Esophagus muscularis mucosa (tissue), 4 donors: ENCODE results near the gene COL2A1. TPM values are rescaled to one million over a fixed set of nuclear protein-coding genes. Genes with fewer than 3 reads are reported as not detected.
"Not testable (repeated sequence)": the region's sequence is repeated elsewhere in the genome, so short reads cannot be mapped to it uniquely, and the experiment has no call there.

ENCODE experiments used
- DNase-seq: peaks from one replicate; pipeline ENCODE4 v3.0.0-alpha.2; 2017; ENCODE audit errors: extremely low spot score
- H3K27ac ChIP-seq, 4 donors: fragments of 200-600 bp; sonication (generic); replicated peaks in 1 of 4; 1 replicate in 3 of 4; 2 replicates in 1 of 4; pipeline ENCODE4 v1.5.1; 2016 to 2019; ENCODE audit warnings: mild to moderate bottlenecking in 1 of 4
- H3K27me3 ChIP-seq, 4 donors: fragments of 200-600 bp; sonication (generic); one replicate each; pipeline versions ENCODE4 v1.5.1 to v1.6.0; 2016 to 2019
- H3K36me3 ChIP-seq, 4 donors: fragments of 200-600 bp; sonication (generic); one replicate each; pipeline ENCODE4 v1.5.1; 2016 to 2019
- H3K4me1 ChIP-seq, 4 donors: fragments of 200-600 bp; sonication (generic); one replicate each; pipeline ENCODE4 v1.5.1; 2016 to 2019
- H3K4me3 ChIP-seq, 4 donors: fragments of 200-600 bp; sonication (generic); 1 replicate in 2 of 4; 2 replicates in 2 of 4; pipeline ENCODE4 v1.5.1; 2016 to 2019; ENCODE audit warnings: mild to moderate bottlenecking in 4 of 4, moderate library complexity in 1 of 4
- H3K9me3 ChIP-seq, 4 donors: fragments of 200-600 bp; sonication (generic); 1 replicate in 3 of 4; 2 replicates in 1 of 4; pipeline ENCODE4 v1.5.1; 2016 to 2019
- CTCF ChIP-seq, 3 experiments: fragments of 200-600 bp in 2 of 3; fragments of 450-650 bp in 1 of 3; sonication (generic) in 2 of 3; IDR thresholded peaks; one replicate each; pipeline ENCODE4 v1.5.1; 2017 to 2019; ENCODE audit warnings: antibody characterized with exemption in 3 of 3, mild to moderate bottlenecking in 2 of 3, moderate library complexity in 1 of 3
- EP300 ChIP-seq: sonication (generic); formaldehyde crosslinking; IDR thresholded peaks from one replicate; pipeline ENCODE4 v1.6.1; 2017; ENCODE audit warnings: antibody characterized with exemption
- POLR2A ChIP-seq: fragments of 450-650 bp; IDR thresholded peaks from one replicate; pipeline ENCODE4 v1.6.1; 2017; ENCODE audit warnings: antibody characterized with exemption, moderate library complexity, mild to moderate bottlenecking, low read depth
- POLR2AphosphoS5 ChIP-seq, 2 donors: sonication (generic); formaldehyde crosslinking; IDR thresholded peaks; one replicate each; pipeline ENCODE4 v1.6.1; 2017; ENCODE audit warnings: antibody characterized with exemption in 2 of 2
- WGBS: methylation state at CpG from one replicate; pipeline ENCODE4 v1.1.5; 2018; 5-methylcytosine and 5-hydroxymethylcytosine counted together
- intact Hi-C: fragments of 100-400 bp; cut with DNase I; formaldehyde crosslinking; loops from one replicate; pipeline ENCODE4 v1.15.1; 2023
- total RNA-seq, 4 donors: library from RNA; depleted of rRNA; stranded (reverse); fragments of >200 nt; gene quantifications; one replicate each; pipeline versions ENCODE4 v1.1.0 to v1.2.1, GENCODE V29; 2016

The COL2A1 gene
- total RNA-seq, 4 donors from 2014 or later: not detected

- Histone ChIP-seq H3K4me1 (peaks cover 18 to 23% (median 21%) of the 10 kb centered on the region in 4 donors), H3K36me3 (peaks cover 0 to 17% (median 9%) of the 10 kb centered on the region in 4 donors), H3K4me3 (no peak overlapping the region), H3K9me3 (no peaks in the 10 kb centered on the region), H3K27me3 (peaks cover 0 to 6% (median 0%) of the 10 kb centered on the region in 4 donors), H3K27ac (no peak overlapping the region)
- DNase-seq: no peak
- 91% methylated on average over 11 of the region's 11 CpGs for WGBS
- intact Hi-C loops: loop anchor here (10.0 kb wide), 1 partner anchor 247 kb away; no protein-coding TSS in a partner anchor
- TF ChIP-seq EP300 (no peak), CTCF (IDR thresholded peaks at IDR 0.05) (no peak), POLR2A (no peak)
Measured at GRCh38 chr12:47962198-47962597, 42.1 kb downstream of the COL2A1 start.

DNA sequence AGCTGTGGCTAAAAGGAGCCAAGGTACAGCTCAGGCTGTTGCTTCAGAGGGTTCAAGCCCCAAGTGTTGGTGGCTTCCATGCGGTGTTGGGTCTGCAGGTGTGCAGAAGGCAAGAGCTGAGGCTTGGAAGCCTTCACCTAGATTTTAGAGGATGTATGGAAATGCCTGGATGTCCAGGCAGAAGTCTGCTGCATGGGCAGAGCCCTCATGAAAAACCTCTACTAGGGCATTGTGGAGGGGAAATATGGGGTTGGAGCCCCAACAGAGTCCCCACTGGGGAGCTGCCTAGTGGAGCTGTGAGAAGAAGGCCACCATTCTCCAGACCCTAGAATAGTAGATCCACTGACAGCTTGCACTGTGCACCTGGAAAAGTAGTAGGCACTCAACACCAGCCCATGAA is 46.6 kb downstream of the COL2A1 start:
- H3K4me3 ChIP-seq, H3K36me3 ChIP-seq, DNase-seq, H3K27me3 ChIP-seq, intact Hi-C loops, H3K4me1 ChIP-seq, H3K27ac ChIP-seq, H3K9me3 ChIP-seq: not testable (repeated sequence)
- 60% methylated on average over 1 of the region's 1 CpG for WGBS

DNA sequence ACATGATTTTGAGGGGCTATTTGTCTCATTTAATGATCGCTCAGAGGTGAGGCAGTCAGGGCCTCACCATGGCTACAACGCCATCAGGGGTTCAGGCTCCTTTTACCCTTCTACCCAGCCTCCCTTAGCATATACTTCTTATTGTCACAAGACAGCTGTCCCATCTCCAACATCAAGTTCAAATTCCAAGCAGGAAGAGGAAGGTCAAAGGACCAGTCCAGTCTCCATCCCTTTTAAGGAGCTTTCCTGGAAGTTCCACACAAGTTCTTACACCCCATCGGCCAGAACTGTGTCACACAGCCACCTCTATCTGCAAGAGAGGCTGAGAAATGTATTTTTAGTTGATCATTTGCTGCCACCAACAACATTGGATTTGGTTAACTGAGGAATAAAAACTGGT is 49.2 kb downstream of the COL2A1 start:
- Histone ChIP-seq H3K27ac (no peak overlapping the region), H3K36me3 (no peaks in the 10 kb centered on the region), H3K9me3 (no peaks in the 10 kb centered on the region), H3K4me1 (no peaks in the 10 kb centered on the region), H3K27me3 (peaks cover 0 to 6% (median 0%) of the 10 kb centered on the region in 4 donors), H3K4me3 (no peak overlapping the region)
- DNase-seq: no peak
- intact Hi-C loops: no loop called here
- 64% methylated on average over 3 of the region's 3 CpGs for WGBS
- TF ChIP-seq CTCF (IDR thresholded peaks at IDR 0.05) (no peak), POLR2A (no peak), POLR2AphosphoS5 (IDR thresholded peaks at IDR 0.05) (no peak), EP300 (no peak)

DNA sequence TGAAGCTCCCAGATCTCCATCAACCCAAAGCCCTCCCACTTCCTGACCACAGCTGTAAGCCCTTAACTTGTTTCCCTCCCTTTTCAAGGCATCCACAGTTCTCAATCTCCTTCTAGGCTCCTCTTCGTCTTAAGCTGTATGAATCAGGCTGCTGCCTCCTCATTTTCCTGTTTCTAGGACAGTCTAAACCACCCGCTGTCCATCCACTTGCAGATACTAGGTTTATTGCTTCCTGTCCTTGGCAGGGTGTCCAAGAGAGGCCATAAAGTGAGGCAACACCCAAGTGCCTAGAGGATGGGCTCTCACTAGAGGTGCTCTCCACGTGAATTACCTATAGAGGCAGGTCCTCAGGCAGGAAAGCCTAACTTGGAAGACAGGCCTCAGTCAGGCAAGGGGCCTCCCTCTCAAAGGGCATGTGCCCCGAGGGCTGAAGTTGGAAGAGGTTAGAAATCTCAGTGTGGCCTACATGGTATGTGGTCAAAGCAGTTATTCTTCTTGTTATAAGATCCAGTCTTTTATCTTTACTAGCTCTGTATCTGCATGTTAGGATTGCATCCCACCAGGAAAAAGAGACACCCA is 49.7 kb downstream of the COL2A1 start:
- Histone ChIP-seq H3K9me3 (no peaks in the 10 kb centered on the region), H3K4me1 (peaks cover 0 to 2% (median under 1%) of the 10 kb centered on the region in 4 donors), H3K27ac (no peak overlapping the region), H3K4me3 (no peak overlapping the region), H3K36me3 (no peaks in the 10 kb centered on the region), H3K27me3 (peaks cover 0 to 6% (median 0%) of the 10 kb centered on the region in 4 donors)
- intact Hi-C loops: no loop called here
- no peak for DNase-seq
- TF ChIP-seq POLR2AphosphoS5 (IDR thresholded peaks at IDR 0.05) (no peak), EP300 (no peak), CTCF (IDR thresholded peaks at IDR 0.05) (no peak), POLR2A (no peak)
- WGBS: 80% methylated on average over 4 of the region's 4 CpGs

GRCh38 chr12:47954058-47954457 is 50.2 kb downstream of the COL2A1 start:
- Histone ChIP-seq H3K27me3 (peaks cover 0 to 6% (median 0%) of the 10 kb centered on the region in 4 donors), H3K27ac (no peak overlapping the region), H3K4me3 (no peak overlapping the region), H3K4me1 (peaks cover 0 to 7% (median 6%) of the 10 kb centered on the region in 4 donors), H3K9me3 (no peaks in the 10 kb centered on the region), H3K36me3 (no peaks in the 10 kb centered on the region)
- TF ChIP-seq POLR2AphosphoS5 (IDR thresholded peaks at IDR 0.05) (no peak), EP300 (no peak), POLR2A (no peak), CTCF (IDR thresholded peaks at IDR 0.05) (no peak)
- DNase-seq: no peak
- WGBS: 87% methylated on average over 7 of the region's 8 CpGs
- intact Hi-C loops: no loop called here
